ENCODE data around the gene INTS7. TPM values are rescaled to one million over a fixed set of nuclear protein-coding genes. Genes with fewer than 3 reads are reported as not detected.

INTS7 gene
- total RNA-seq, 1 donor from 2014 or later = 16.0 TPM

DNA sequence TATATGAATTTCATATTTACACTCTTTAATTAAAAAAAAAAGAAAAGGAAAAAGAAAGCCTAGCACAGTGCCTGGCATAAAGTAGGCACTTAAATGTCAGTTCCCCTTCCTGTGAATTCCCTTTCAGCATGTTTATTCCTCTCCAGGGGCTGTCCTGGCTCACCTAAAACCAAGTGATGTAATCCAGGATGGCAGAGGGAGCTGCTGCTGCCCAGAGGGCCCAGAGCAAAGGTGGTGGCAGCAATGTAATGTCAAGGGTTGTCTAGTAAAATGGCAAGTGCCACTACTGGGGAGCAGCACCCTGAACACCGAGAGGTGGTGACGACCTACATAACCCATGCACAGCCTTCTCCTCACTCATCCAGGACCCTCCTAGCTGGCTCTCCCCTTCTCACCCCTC, 126.4 kb downstream of the INTS7 start:
- DNase-seq (ENCODE audit: low read depth, low spot score) = no peak

DNA sequence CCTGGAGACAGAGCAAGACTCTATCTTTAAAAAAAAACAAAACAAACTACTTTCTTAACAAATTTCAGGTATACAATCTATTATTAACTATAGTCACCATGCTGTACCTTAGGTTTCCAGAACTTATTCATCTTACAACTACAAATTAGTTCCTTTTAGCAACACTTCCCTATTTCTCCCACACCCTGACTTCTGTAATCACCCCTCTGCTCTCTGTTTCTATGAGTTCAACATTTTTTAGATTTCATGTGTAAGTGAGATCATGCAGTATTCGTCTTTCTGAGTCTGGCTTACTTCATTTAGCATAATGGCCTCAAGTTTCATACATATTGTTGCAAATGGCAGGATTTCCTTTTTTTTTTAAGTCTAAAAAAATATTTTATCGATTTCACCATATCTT, 126.9 kb downstream of the INTS7 start:
- no peak for DNase-seq (ENCODE audit: low read depth, low spot score)

- DNase-seq (ENCODE audit: low read depth, low spot score) = no peak
Measured at GRCh38 chr1:211903490-211904245, 131.7 kb downstream of the INTS7 start.

DNA sequence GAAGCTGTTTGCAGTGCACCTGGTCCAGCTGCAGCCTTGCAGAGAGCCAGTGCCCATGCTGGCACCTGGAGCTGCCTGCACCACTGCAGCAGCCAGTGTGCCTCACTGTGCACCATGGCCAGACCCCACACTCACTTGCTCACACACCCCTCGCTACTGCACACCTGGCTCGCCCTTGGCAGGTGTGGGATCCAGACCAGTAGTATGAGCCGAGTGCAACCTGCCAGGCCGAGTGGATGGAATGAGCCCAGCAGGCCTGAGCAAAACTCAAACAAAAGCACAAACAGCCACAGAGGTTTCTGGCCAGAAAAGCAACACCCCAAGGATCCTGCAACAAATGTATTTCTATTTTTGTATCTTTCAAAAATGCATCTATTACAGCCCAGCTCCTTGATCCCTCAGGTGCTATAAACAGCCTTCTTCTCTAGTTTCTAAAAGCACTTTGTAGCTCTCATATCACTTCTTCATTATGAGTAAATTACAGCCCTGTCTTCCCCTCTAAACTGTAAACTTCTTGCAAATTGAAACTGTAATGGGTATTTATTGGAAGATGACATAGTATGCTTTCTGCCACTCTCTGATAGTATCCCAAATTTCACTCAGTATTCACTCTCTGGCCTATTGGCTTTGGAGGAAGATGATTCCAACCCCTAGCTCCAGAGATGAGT, 132.6 kb downstream of the INTS7 start:
- DNase-seq (ENCODE audit: low read depth, low spot score) = no peak

- no peak for DNase-seq (ENCODE audit: low read depth, low spot score)
Measured at GRCh38 chr1:211901945-211902344, 133.4 kb downstream of the INTS7 start.

DNA sequence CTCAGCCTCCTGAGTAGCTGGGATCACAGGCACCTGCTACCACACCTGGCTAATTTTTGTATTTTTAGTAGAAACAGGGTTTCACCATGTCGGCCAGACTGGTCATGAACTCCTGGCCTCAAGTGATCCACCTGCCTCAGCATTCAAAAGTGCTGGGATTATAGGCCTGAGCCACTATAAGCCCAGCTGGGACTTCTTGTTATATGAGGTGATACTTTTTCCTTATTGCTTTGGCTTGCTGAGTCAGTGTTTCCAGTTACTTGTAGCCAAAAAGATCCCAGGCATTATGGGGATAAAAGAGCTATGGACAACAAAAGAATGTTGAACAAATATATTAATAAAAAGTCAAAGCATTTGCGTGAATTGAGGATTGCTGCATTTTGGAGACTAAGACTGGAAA, 134.9 kb downstream of the INTS7 start:
- DNase-seq (ENCODE audit: low read depth, low spot score) = no peak

DNA sequence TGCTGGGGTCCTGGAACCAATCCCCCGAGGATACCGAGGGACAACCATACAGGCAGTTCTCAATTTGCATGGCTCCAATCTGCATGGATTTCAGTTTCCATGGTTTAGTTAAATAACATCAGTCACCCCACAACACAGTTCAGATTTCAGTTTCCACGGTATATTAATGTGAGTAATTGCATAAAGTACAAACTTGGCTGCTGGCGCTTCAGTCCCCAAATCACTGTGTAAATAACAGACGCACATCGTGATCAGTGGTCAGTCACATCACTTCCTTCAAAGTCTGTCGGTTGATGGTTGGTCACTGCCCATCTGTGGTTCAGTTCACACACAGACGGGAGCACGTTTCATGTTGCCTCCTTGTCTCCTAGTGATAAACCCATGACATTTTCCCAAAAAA, 138.4 kb downstream of the INTS7 start:
- no peak for DNase-seq (ENCODE audit: low read depth, low spot score)

- no peak for DNase-seq (ENCODE audit: low read depth, low spot score)
Measured at GRCh38 chr1:211895126-211895759, 140.1 kb downstream of the INTS7 start.

- DNase-seq (ENCODE audit: low read depth, low spot score) = no peak
Measured at GRCh38 chr1:211894312-211894711, 141.0 kb downstream of the INTS7 start.

GRCh38 chr1:211893260-211893659, 142.1 kb downstream of the INTS7 start:
- no peak for DNase-seq (ENCODE audit: low read depth, low spot score)

DNA sequence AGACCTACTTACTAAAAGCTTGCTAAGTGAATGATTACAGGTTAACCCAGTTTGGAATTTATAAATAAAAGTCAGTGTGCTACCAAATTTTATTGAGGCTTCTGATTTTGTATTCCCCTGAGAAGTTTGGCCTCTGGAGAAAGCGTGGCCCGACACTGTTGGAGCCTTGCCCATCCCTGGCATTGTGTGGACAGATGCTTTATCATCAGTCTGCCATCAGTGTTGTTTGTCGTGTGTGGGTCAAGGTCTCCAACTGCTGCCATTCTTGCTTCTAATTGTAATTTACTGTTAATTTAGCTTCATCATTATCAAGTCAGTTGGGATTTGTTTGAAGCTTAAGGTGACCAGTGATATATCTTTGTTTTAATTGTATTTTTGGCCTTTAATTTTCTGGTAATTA, 142.8 kb downstream of the INTS7 start:
- no peak for DNase-seq (ENCODE audit: low read depth, low spot score)

GRCh38 chr1:211891708-211892107, 143.6 kb downstream of the INTS7 start:
- DNase-seq (ENCODE audit: low read depth, low spot score) = no peak

Other genes with a start within 250 kb of the INTS7 start
- 36.3 and 55.5 TPM in 2 replicates for gene LPGAT1, start 204.8 kb downstream of the INTS7 start, total RNA-seq
- gene DTL, start 191 bp upstream of the INTS7 start, total RNA-seq = 11.1 and 24.5 TPM in 2 replicates
- 25.1 and 31.3 TPM in 2 replicates for gene PPP2R5A, start 249.9 kb upstream of the INTS7 start, total RNA-seq